ENCODE results near the gene CORO1C. TPM values are rescaled to one million over a fixed set of nuclear protein-coding genes. Genes with fewer than 3 reads are reported as not detected.

CORO1C gene
- total and polyA plus RNA-seq, 9 of the 15 experiments (the other 6 are each of a cell fraction or from before 2014, with no cell fraction given), result 55.2 to 280 (median 150) TPM

DNA sequence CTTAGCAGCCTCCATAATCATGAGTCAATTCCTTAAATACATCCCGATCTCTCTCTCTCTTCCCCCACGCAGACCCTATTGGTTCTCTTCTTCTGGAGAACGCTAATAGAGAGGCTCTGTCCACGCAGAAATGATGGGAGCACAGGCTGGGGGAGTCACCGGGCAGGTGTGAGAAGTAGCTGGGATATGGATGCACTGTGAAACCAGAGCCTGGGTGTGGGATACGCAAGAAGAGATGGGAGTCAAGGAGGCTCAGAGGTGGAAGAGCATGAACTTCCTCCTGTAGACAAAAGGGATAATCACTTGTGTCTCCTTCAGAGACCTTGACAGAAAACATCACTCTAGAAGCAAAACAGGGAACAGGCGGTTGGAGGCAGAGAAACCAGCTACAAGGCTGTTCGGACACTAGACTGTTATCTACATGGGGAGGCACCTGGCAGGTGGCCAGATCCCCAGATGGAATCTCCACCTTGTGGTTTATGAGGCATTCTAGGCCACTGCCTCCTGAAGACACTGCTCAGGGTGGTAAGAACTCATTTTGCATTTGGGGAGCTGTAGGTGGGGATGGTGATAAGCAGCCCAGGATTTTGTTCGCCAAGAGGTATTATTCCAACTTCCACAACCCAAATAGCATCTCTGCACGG is 90.4 kb downstream of the CORO1C start (continued):
- TF ChIP-seq, protein P1, sequence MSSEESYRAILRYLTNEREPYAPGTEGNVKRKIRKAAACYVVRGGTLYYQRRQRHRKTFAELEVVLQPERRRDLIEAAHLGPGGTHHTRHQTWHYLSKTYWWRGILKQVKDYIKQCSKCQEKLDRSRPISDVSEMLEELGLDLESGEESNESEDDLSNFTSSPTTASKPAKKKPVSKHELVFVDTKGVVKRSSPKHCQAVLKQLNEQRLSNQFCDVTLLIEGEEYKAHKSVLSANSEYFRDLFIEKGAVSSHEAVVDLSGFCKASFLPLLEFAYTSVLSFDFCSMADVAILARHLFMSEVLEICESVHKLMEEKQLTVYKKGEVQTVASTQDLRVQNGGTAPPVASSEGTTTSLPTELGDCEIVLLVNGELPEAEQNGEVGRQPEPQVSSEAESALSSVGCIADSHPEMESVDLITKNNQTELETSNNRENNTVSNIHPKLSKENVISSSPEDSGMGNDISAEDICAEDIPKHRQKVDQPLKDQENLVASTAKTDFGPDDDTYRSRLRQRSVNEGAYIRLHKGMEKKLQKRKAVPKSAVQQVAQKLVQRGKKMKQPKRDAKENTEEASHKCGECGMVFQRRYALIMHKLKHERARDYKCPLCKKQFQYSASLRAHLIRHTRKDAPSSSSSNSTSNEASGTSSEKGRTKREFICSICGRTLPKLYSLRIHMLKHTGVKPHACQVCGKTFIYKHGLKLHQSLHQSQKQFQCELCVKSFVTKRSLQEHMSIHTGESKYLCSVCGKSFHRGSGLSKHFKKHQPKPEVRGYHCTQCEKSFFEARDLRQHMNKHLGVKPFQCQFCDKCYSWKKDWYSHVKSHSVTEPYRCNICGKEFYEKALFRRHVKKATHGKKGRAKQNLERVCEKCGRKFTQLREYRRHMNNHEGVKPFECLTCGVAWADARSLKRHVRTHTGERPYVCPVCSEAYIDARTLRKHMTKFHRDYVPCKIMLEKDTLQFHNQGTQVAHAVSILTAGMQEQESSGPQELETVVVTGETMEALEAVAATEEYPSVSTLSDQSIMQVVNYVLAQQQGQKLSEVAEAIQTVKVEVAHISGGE (CRISPR knock-in tag; IDR thresholded peaks at IDR 0.05), result 0 out of 6 replicates have a peak, but pooled peaks of 1 of the 3 experiments have one; percentile 27
- TF ChIP-seq, protein P2, sequence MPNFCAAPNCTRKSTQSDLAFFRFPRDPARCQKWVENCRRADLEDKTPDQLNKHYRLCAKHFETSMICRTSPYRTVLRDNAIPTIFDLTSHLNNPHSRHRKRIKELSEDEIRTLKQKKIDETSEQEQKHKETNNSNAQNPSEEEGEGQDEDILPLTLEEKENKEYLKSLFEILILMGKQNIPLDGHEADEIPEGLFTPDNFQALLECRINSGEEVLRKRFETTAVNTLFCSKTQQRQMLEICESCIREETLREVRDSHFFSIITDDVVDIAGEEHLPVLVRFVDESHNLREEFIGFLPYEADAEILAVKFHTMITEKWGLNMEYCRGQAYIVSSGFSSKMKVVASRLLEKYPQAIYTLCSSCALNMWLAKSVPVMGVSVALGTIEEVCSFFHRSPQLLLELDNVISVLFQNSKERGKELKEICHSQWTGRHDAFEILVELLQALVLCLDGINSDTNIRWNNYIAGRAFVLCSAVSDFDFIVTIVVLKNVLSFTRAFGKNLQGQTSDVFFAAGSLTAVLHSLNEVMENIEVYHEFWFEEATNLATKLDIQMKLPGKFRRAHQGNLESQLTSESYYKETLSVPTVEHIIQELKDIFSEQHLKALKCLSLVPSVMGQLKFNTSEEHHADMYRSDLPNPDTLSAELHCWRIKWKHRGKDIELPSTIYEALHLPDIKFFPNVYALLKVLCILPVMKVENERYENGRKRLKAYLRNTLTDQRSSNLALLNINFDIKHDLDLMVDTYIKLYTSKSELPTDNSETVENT (CRISPR knock-in tag; IDR thresholded peaks at IDR 0.05), result no peak
- TF ChIP-seq GATAD2A (IDR thresholded peaks at IDR 0.05), result no peak
- TF ChIP-seq POLR2B (IDR thresholded peaks at IDR 0.05; ENCODE audit: low read depth, partially characterized antibody), result peak; percentile 21
- TF ChIP-seq SETDB1 (IDR thresholded peaks at IDR 0.05; ENCODE audit: low read length), result peak; percentile 23
- no peak for TF ChIP-seq ZNF408 (CRISPR knock-in tag; IDR thresholded peaks at IDR 0.05; ENCODE audit: low read depth)
- TF ChIP-seq, protein P3, sequence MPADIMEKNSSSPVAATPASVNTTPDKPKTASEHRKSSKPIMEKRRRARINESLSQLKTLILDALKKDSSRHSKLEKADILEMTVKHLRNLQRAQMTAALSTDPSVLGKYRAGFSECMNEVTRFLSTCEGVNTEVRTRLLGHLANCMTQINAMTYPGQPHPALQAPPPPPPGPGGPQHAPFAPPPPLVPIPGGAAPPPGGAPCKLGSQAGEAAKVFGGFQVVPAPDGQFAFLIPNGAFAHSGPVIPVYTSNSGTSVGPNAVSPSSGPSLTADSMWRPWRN (IDR thresholded peaks at IDR 0.05; ENCODE audit: low read depth), result 0 out of 2 replicates have a peak, but pooled peaks have one; percentile 36
- 0 out of 2 replicates have a peak, but pooled peaks have one; percentile 23 for TF ChIP-seq ZNF3 (CRISPR knock-in tag; IDR thresholded peaks at IDR 0.05)
- TF ChIP-seq, protein P4, sequence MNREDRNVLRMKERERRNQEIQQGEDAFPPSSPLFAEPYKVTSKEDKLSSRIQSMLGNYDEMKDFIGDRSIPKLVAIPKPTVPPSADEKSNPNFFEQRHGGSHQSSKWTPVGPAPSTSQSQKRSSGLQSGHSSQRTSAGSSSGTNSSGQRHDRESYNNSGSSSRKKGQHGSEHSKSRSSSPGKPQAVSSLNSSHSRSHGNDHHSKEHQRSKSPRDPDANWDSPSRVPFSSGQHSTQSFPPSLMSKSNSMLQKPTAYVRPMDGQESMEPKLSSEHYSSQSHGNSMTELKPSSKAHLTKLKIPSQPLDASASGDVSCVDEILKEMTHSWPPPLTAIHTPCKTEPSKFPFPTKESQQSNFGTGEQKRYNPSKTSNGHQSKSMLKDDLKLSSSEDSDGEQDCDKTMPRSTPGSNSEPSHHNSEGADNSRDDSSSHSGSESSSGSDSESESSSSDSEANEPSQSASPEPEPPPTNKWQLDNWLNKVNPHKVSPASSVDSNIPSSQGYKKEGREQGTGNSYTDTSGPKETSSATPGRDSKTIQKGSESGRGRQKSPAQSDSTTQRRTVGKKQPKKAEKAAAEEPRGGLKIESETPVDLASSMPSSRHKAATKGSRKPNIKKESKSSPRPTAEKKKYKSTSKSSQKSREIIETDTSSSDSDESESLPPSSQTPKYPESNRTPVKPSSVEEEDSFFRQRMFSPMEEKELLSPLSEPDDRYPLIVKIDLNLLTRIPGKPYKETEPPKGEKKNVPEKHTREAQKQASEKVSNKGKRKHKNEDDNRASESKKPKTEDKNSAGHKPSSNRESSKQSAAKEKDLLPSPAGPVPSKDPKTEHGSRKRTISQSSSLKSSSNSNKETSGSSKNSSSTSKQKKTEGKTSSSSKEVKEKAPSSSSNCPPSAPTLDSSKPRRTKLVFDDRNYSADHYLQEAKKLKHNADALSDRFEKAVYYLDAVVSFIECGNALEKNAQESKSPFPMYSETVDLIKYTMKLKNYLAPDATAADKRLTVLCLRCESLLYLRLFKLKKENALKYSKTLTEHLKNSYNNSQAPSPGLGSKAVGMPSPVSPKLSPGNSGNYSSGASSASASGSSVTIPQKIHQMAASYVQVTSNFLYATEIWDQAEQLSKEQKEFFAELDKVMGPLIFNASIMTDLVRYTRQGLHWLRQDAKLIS (CRISPR knock-in tag; IDR thresholded peaks at IDR 0.05), result 0 out of 2 replicates have a peak, but pooled peaks have one; percentile 61
- TF ChIP-seq HDAC2 (IDR thresholded peaks at IDR 0.05), result peak; percentile 55
- peak; percentile 91; the same call in 1 of the 2 replicates for TF ChIP-seq CBX1 (IDR thresholded peaks at IDR 0.05; ENCODE audit: low read depth)
- TF ChIP-seq ZNF347 (CRISPR knock-in tag; IDR thresholded peaks at IDR 0.05; ENCODE audit: low read depth), result no peak
- TF ChIP-seq PTRF (tag; IDR thresholded peaks at IDR 0.05), result no peak
- peak; percentile 85 for TF ChIP-seq SMARCA4 (IDR thresholded peaks at IDR 0.05)
- no peak for TF ChIP-seq PHF20 (IDR thresholded peaks at IDR 0.05; ENCODE audit: partially characterized antibody)
- peak; percentile 47 for TF ChIP-seq NEUROD1 (IDR thresholded peaks at IDR 0.05; ENCODE audit: borderline replicate concordance, low read depth, low read length, partially characterized antibody)
